GM12892 (cell line): ENCODE measurements around the gene TRIM66.

Experiments used
- POLR2A ChIP-seq: IDR thresholded peaks from 2 replicates; pipeline ENCODE4 v1.6.1; 2011; ENCODE audit warnings: low read depth, low read length, control low read depth
- POLR2AphosphoS5 ChIP-seq: IDR thresholded peaks from 2 replicates; pipeline ENCODE4 v1.6.1; 2011; ENCODE audit warnings: low read depth, low read length, control low read depth

- TF ChIP-seq POLR2A, result no peak
- no peak for TF ChIP-seq POLR2AphosphoS5
Measured at GRCh38 chr11:8586805-8587204, 95.7 kb downstream of the TRIM66 start.
